ENCODE data around the gene WNT5A.

Gene WNT5A

DNA sequence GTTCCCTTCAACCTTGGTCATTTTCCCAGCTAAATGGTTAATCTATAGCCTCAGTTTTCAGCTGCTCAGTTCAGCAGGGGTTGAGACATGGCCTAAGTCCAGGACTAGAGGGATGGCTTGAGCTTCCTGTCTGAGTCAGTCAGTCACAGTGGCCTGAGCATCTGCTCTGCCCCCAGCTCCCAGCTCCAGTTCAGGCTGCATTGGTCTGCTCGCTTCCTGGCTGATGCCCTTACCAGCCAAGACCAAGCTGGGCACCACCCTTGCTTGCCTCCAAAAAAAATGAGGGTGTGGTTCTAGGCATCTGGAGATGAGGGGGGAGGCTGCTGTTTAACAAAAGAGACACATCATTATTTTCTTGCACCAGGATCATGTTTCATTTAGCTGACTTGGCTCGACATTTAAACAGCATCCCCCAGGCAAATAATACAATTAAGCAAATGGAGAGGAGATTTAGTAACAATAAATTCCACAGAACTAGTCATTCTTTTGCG lies 70.7 kb downstream of the WNT5A start:
- Histone ChIP-seq H3K27me3 (no peaks in the 10 kb centered on the region), H3K4me3 (no peak overlapping the region), H3K9me3 (no peaks in the 10 kb centered on the region), H3K27ac (no peak overlapping the region), H3K36me3 (no peaks in the 10 kb centered on the region), H3K4me1 (no peaks in the 10 kb centered on the region)
- TF ChIP-seq, protein P1, sequence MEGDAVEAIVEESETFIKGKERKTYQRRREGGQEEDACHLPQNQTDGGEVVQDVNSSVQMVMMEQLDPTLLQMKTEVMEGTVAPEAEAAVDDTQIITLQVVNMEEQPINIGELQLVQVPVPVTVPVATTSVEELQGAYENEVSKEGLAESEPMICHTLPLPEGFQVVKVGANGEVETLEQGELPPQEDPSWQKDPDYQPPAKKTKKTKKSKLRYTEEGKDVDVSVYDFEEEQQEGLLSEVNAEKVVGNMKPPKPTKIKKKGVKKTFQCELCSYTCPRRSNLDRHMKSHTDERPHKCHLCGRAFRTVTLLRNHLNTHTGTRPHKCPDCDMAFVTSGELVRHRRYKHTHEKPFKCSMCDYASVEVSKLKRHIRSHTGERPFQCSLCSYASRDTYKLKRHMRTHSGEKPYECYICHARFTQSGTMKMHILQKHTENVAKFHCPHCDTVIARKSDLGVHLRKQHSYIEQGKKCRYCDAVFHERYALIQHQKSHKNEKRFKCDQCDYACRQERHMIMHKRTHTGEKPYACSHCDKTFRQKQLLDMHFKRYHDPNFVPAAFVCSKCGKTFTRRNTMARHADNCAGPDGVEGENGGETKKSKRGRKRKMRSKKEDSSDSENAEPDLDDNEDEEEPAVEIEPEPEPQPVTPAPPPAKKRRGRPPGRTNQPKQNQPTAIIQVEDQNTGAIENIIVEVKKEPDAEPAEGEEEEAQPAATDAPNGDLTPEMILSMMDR (IDR thresholded peaks at IDR 0.05) = no peak
- no peak for DNase-seq
- intact Hi-C loops (cut with DNase I; ENCODE audit: low total_unique reads) = no loop called here

All from tibial artery (tissue), 4 donors.